Measurements from ENCODE around the gene CDADC1. TPM values are rescaled to one million over a fixed set of nuclear protein-coding genes. Genes with fewer than 3 reads are reported as not detected.

The CDADC1 gene
- total RNA-seq, 1 donor from 2014 or later: 12.5 TPM

GRCh38 chr13:49315756-49316482 is 68.2 kb downstream of the CDADC1 start:
- no peaks in the 10 kb centered on the region for H3K27me3 Mint-ChIP-seq
- H3K27ac Mint-ChIP-seq: no peak overlapping the region
- no peaks in the 10 kb centered on the region for H3K9me3 Mint-ChIP-seq
- H3K4me1 Mint-ChIP-seq (ENCODE audit: unreplicated experiment): peaks cover 4% of the 10 kb centered on the region
- no peak overlapping the region for H3K4me3 Mint-ChIP-seq
- DNase-seq (ENCODE audit: extremely low spot score, unreplicated experiment): no peak
- peaks cover 4% of the 10 kb centered on the region for H3K36me3 Mint-ChIP-seq
- no peak for TF ChIP-seq CTCF (conservative IDR thresholded peaks at IDR 0.05)

GRCh38 chr13:49319551-49319950 is 71.8 kb downstream of the CDADC1 start:
- Mint-ChIP-seq H3K27me3 (no peaks in the 10 kb centered on the region), H3K4me1 (ENCODE audit: unreplicated experiment) (no peaks in the 10 kb centered on the region), H3K36me3 (peaks cover 4% of the 10 kb centered on the region), H3K9me3 (no peaks in the 10 kb centered on the region), H3K4me3 (no peak overlapping the region), H3K27ac (no peak overlapping the region)
- TF ChIP-seq CTCF (conservative IDR thresholded peaks at IDR 0.05): no peak
- no peak for DNase-seq (ENCODE audit: extremely low spot score, unreplicated experiment)

- peaks cover 4% of the 10 kb centered on the region for H3K36me3 Mint-ChIP-seq
- no peak for TF ChIP-seq CTCF (conservative IDR thresholded peaks at IDR 0.05)
- H3K9me3 Mint-ChIP-seq: no peaks in the 10 kb centered on the region
- no peak overlapping the region for H3K27ac Mint-ChIP-seq
- H3K4me3 Mint-ChIP-seq: no peak overlapping the region
- no peaks in the 10 kb centered on the region for H3K27me3 Mint-ChIP-seq
- DNase-seq (ENCODE audit: extremely low spot score, unreplicated experiment): no peak
- H3K4me1 Mint-ChIP-seq (ENCODE audit: unreplicated experiment): no peaks in the 10 kb centered on the region
Measured at GRCh38 chr13:49319951-49320350, 72.2 kb downstream of the CDADC1 start.

GRCh38 chr13:49320975-49321374 is 73.2 kb downstream of the CDADC1 start:
- Mint-ChIP-seq H3K4me3 (no peak overlapping the region), H3K27ac (no peak overlapping the region), H3K4me1 (ENCODE audit: unreplicated experiment) (no peaks in the 10 kb centered on the region), H3K36me3 (peaks cover 6% of the 10 kb centered on the region), H3K9me3 (no peaks in the 10 kb centered on the region), H3K27me3 (no peaks in the 10 kb centered on the region)
- no peak for DNase-seq (ENCODE audit: extremely low spot score, unreplicated experiment)
- no peak for TF ChIP-seq CTCF (conservative IDR thresholded peaks at IDR 0.05)

GRCh38 chr13:49322702-49323101 is 75.0 kb downstream of the CDADC1 start:
- Mint-ChIP-seq H3K4me3 (no peak overlapping the region), H3K27me3 (no peaks in the 10 kb centered on the region), H3K9me3 (no peaks in the 10 kb centered on the region), H3K4me1 (ENCODE audit: unreplicated experiment) (no peaks in the 10 kb centered on the region), H3K36me3 (peaks cover 3% of the 10 kb centered on the region), H3K27ac (no peak overlapping the region)
- DNase-seq (ENCODE audit: extremely low spot score, unreplicated experiment): no peak
- no peak for TF ChIP-seq CTCF (conservative IDR thresholded peaks at IDR 0.05)

Measured in type B pancreatic cell (in vitro differentiated cells).